Small intestine (tissue), 7 donors: Measurements from ENCODE around the gene C4BPB. TPM values are rescaled to one million over a fixed set of nuclear protein-coding genes. Genes with fewer than 3 reads are reported as not detected.

ENCODE experiments used
- DNase-seq, 2 donors: peaks; one replicate each; pipeline versions ENCODE4 v3.0.0 to v3.0.0-alpha.2; 2013
- FAIRE-seq: peaks from 2 replicates; lab custom pipeline; 2012; peaks lifted over from hg19 to GRCh38; lab: Jason Lieb, UNC
- H3K27ac ChIP-seq, 3 donors: one replicate each; pipeline ENCODE4 v1.5.1; 2013; ENCODE audit warnings: low read length in 2 of 3, mild to moderate bottlenecking in 2 of 3, control low read depth in 1 of 3, inconsistent platforms in 1 of 3, low read depth in 1 of 3, moderate library complexity in 1 of 3
- H3K27me3 ChIP-seq, 3 donors: one replicate each; pipeline ENCODE4 v1.6.1; 2013; ENCODE audit warnings: low read length in 3 of 3, inconsistent platforms in 1 of 3; ENCODE audit not compliant: control insufficient read depth in 3 of 3, insufficient read depth in 3 of 3
- H3K36me3 ChIP-seq, 3 donors: one replicate each; pipeline ENCODE4 v1.6.1; 2013; ENCODE audit warnings: low read length in 3 of 3, inconsistent platforms in 1 of 3, low read depth in 1 of 3, mild to moderate bottlenecking in 1 of 3, moderate library complexity in 1 of 3; ENCODE audit not compliant: control insufficient read depth in 3 of 3, insufficient read depth in 2 of 3
- H3K4me1 ChIP-seq, 3 donors: one replicate each; pipeline ENCODE4 v1.6.1; 2013; ENCODE audit warnings: low read length in 2 of 3, inconsistent platforms in 1 of 3, low read depth in 1 of 3, mild to moderate bottlenecking in 1 of 3, moderate library complexity in 1 of 3; ENCODE audit not compliant: control insufficient read depth in 3 of 3, insufficient read depth in 2 of 3
- H3K4me3 ChIP-seq, 3 donors: one replicate each; pipeline ENCODE4 v1.5.1; 2013; ENCODE audit warnings: low read length in 3 of 3, control low read depth in 1 of 3, inconsistent platforms in 1 of 3, low read depth in 1 of 3, mild to moderate bottlenecking in 1 of 3, moderate library complexity in 1 of 3
- H3K9me3 ChIP-seq, 2 donors: one replicate each; pipeline ENCODE4 v1.6.1; 2013; ENCODE audit warnings: low read depth in 1 of 2, low read length in 1 of 2; ENCODE audit not compliant: control insufficient read depth in 2 of 2, insufficient read depth in 1 of 2
- WGBS, 3 donors: extraction: QIAGEN DNeasy Blood & Tissue Kit; methylation state at CpG; one replicate each; pipeline ENCODE4 v1.1.7; 2013; 5-methylcytosine and 5-hydroxymethylcytosine counted together
- polyA plus RNA-seq, 4 donors: library from polyadenylated mRNA; stranded (reverse) in 3 of 4; unstranded in 1 of 4; fragments of 200-250 nt in 3 of 4; fragments of 120-200 nt in 1 of 4; gene quantifications; one replicate each; pipeline versions ENCODE4 v1.2.1 to v1.2.3, GENCODE V29; 2013
- donor health status: healthy with polysubstance abuse.
- donor health status: control.
- donor health status: control.
- donor health status: Bipolar disorder and iron deficiency.
- donor health status: healthy.

The C4BPB gene
- polyA plus RNA-seq, 4 donors: 1.1 to 27.3 (median 12.9) TPM

GRCh38 chr1:207102146-207102545 lies 13.5 kb downstream of the C4BPB start:
- no peak for FAIRE-seq

DNA sequence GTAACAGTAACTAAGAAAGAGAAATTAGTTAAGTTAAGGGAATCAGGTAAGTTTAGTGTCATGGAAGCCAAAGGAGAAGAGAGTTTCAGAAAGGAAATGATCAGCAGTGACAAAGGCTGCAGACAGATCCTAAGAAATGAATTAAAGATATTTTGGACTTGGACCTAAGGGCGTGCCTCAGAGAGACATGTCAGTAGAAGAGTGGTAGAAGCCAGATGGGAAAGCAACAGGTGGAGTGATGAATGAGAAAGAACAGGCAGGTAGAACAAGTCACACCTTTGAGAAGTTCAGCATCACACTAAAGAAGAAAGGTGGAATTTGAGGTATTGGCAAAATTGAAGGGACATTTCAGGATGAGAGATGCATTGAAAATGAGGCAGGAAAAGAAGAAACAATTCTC lies 14.0 kb downstream of the C4BPB start:
- 20 to 54% (median 39%) methylated on average over 1 of the region's 1 CpG for WGBS, 3 donors
- Histone ChIP-seq H3K36me3 (no peaks in the 10 kb centered on the region), H3K27me3 (no peaks in the 10 kb centered on the region), H3K27ac (no peak overlapping the region), H3K4me1 (no peaks in the 10 kb centered on the region), H3K4me3 (no peak overlapping the region), H3K9me3 (no peaks in the 10 kb centered on the region)
- DNase-seq (peak in 1 of 2 donors; percentile 36), FAIRE-seq (no peak)

More at GRCh38 chr1:207102146-207102545, 13.5 kb downstream of the C4BPB start:
- H3K4me3 ChIP-seq: no peak overlapping the region
- no peaks in the 10 kb centered on the region for H3K4me1 ChIP-seq
- H3K27me3 ChIP-seq: no peaks in the 10 kb centered on the region
- no peaks in the 10 kb centered on the region for H3K9me3 ChIP-seq
- no peak overlapping the region for H3K27ac ChIP-seq
- WGBS, 3 donors: 81 to 82% (median 82%) methylated on average over 5 of the region's 5 CpGs
- no peaks in the 10 kb centered on the region for H3K36me3 ChIP-seq
- no peak for DNase-seq

- FAIRE-seq (no peak), DNase-seq (peak; percentile 13 to 22)
- no peaks in the 10 kb centered on the region for H3K4me1 ChIP-seq
- no peaks in the 10 kb centered on the region for H3K27me3 ChIP-seq
- H3K4me3 ChIP-seq: no peak within 1 kb of the TSS
- H3K36me3 ChIP-seq: no peaks in the 10 kb centered on the region
- WGBS, 3 donors: 58 to 75% (median 62%) methylated on average over 7 of the region's 7 CpGs
- H3K27ac ChIP-seq: no peak within 1 kb of the TSS
- H3K9me3 ChIP-seq: no peaks in the 10 kb centered on the region
Measured at GRCh38 chr1:207103892-207104373, 15.3 kb downstream of the C4BPB start, which contains the start of gene C4BPA. C4BPA (plus strand) TSS chr1:207104233; CDS start chr1:207113026, 8,793 bp downstream.

DNA sequence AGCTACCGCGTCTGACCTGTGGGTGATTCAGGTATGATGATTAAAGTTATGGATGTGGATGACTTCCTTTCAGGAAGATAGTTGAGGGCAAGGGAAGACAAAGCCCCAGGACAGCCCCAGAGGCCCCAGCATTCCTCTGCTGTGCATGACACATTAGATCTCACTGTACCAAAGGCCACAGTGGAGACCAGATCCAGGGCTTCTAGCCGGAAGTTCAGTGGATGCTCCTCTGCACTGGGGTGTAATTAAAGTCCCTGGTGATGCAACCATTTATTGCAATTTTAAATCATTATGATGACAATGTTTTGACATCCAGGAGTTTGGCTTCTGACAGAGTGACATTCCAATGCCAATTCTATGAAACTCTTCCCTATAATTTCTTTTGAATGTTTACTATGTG lies 20.3 kb downstream of the C4BPB start:
- FAIRE-seq (no peak), DNase-seq (peak in 1 of 2 donors; percentile 25)
- Histone ChIP-seq H3K27ac (no peak overlapping the region), H3K9me3 (no peaks in the 10 kb centered on the region), H3K4me3 (no peak overlapping the region), H3K36me3 (no peaks in the 10 kb centered on the region), H3K4me1 (no peaks in the 10 kb centered on the region), H3K27me3 (peaks cover 0 to 4% (median 0%) of the 10 kb centered on the region in 3 donors)
- 79 to 85% (median 83%) methylated on average over 3 of the region's 3 CpGs for WGBS, 3 donors

GRCh38 chr1:207112616-207113296 lies 24.1 kb downstream of the C4BPB start:
- DNase-seq: no peak
- 63 to 89% (median 72%) methylated on average over 2 of the region's 2 CpGs for WGBS, 3 donors
- no peaks in the 10 kb centered on the region for H3K4me1 ChIP-seq
- H3K4me3 ChIP-seq: no peak overlapping the region
- FAIRE-seq: no peak
- no peaks in the 10 kb centered on the region for H3K36me3 ChIP-seq
- peaks cover 0 to 4% (median 0%) of the 10 kb centered on the region in 3 donors for H3K27me3 ChIP-seq
- H3K9me3 ChIP-seq: no peaks in the 10 kb centered on the region
- no peak overlapping the region for H3K27ac ChIP-seq

DNA sequence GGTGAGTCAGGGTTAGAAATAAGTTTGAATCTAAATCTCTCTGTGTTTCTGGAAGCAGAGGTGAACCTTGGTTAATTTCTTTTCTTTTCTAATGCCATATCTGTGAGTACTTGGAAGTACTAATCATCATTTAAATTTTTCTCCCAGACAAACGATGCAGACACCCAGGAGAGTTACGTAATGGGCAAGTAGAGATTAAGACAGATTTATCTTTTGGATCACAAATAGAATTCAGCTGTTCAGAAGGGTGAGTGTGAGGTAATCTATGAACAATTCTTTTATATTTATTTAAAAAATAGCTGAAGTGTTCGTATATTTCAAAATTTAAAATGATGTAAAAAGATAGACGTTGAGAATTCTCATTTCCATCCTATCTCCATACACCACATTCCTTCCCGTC lies 26.6 kb downstream of the C4BPB start:
- DNase-seq (no peak), FAIRE-seq (no peak)
- 70 to 78% (median 74%) methylated on average over 5 of the region's 5 CpGs for WGBS, 3 donors
- Histone ChIP-seq H3K27ac (no peak overlapping the region), H3K27me3 (peaks cover 0 to 4% (median 0%) of the 10 kb centered on the region in 3 donors), H3K4me3 (no peak overlapping the region), H3K4me1 (no peaks in the 10 kb centered on the region), H3K36me3 (no peaks in the 10 kb centered on the region), H3K9me3 (no peaks in the 10 kb centered on the region)

DNA sequence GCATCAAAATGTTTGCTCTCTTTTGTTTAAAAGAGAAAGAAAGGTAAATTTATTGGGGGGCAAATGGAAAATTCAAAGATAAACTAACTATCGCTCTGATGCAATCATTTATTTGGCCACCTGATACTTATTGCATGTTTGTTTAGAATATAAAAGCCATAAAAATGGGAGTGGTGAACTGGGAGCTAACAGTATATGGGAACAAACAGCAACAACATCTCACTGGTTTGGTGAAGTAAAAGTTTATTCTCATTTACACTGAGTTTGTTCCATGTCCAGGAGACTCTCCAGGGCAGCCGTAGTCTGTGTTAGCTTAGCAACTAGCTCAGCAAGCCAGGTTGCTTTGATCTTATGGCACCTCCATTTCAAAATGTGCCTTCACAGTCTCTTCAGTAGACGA lies 35.7 kb downstream of the C4BPB start:
- Histone ChIP-seq H3K4me1 (no peaks in the 10 kb centered on the region), H3K27ac (no peak overlapping the region), H3K9me3 (peaks cover 0 to 13% of the 10 kb centered on the region in 2 donors), H3K36me3 (no peaks in the 10 kb centered on the region), H3K4me3 (no peak overlapping the region), H3K27me3 (peaks cover 0 to 2% (median 0%) of the 10 kb centered on the region in 3 donors)
- FAIRE-seq (no peak), DNase-seq (peak in 1 of 2 donors; percentile 11)
- WGBS, 3 donors: 50 to 72% (median 61%) methylated on average over 3 of the region's 3 CpGs

DNA sequence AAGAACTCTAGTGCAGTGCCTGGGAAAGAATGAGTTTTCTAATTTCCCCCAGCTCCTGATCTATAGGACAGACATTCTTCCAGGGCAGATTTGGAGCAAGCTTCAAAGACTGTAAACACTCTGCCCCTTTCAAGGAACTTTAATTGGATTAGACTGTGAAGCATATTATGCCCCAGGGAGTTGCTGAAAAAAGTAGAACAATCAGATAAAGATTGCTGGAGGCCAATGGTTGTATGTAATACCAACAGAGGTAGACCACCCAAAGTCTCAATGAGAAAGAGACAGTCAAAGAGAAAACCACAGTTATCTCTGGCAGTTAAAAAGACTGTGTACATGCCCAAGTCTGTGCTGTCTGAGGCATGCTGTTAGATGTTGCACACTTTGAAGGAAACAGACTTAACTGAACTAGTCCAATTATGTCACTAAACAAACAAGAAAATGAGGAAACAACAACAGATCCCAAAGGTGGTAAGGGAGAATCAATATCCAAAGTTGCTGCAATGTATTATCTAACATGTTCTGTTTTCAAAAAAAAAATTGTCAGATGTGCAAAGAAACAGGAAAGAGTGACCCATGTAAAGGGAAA lies 39.8 kb downstream of the C4BPB start:
- H3K27me3 ChIP-seq: peaks cover 0 to under 1% (median 0%) of the 10 kb centered on the region in 3 donors
- no peaks in the 10 kb centered on the region for H3K36me3 ChIP-seq
- no peak overlapping the region for H3K27ac ChIP-seq
- H3K4me3 ChIP-seq: no peak overlapping the region
- no peak for DNase-seq
- H3K4me1 ChIP-seq: no peaks in the 10 kb centered on the region
- FAIRE-seq: no peak
- peaks cover 0 to 13% of the 10 kb centered on the region in 2 donors for H3K9me3 ChIP-seq
